GM18951 (cell line): Measurements from ENCODE around the gene AMPD1.

ENCODE experiments used
- POLR2A ChIP-seq: IDR thresholded peaks from 4 replicates; pipeline ENCODE4 v1.6.1; 2011; ENCODE audit warnings: mild to moderate bottlenecking; ENCODE audit not compliant: insufficient read length, insufficient read depth; ENCODE audit errors: extremely low read depth
- in situ Hi-C: fragments of 300-500 bp; cut with MboI; formaldehyde crosslinking; loops from one replicate; pipeline ENCODE4 v1.12.0; 2022; ENCODE audit warnings: low sequenced_read_pairs, mixed read lengths, inconsistent platforms; ENCODE audit not compliant: unreplicated experiment

Gene AMPD1

DNA sequence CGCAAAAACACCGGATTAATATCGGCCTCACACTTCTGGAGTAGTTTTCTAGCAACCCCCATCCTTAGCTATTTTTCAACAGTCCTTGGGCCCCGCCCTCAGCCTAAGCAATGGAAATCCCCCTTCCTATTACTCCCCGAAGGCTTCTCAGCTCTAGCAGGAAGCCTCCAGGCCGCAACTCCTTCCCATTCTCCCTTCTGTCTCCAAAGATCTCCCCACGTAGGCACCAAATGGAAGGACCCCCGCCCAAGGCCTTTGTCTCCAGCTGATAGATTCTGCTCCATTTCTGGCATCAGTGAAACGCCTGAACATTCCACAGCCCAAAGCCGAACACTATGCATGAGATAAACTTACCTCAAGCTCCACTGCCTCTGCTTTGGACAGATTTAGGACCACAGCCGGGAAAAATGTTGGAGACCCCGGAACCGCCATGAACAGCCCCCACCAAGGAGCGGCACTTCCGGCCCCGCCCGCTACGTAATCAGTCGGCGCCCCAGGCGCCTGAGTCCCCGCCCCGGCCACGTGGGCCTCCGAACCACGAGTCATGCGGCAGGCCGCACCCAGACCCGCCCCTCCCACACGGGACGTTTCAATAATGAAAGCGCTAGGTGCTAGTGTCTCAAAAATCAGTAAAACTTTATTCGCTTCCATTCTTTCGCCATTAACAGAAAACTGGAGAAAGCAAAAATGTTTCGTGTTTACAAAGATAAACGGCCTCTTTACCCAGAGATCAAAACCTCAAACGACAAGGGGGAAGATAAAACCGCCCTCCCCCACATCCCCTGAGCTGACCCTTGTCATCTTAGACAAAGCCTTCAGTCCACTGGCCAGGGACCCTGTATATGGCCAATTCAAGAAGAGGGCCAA lies 21.2 kb upstream of the AMPD1 start, which contains the start of gene NRAS:
Gene NRAS, minus strand, starts transcription at position 468 of the 867 bp plus-strand sequence. CDS start 611 bp downstream, outside the sequence.
- in situ Hi-C loops = no loop called here
- TF ChIP-seq POLR2A = peak; percentile 71

- no peak for TF ChIP-seq POLR2A
- in situ Hi-C loops = no loop called here
These were observed 20.6 kb upstream of the AMPD1 start for GRCh38 chr1:114715952-114716303.

GRCh38 chr1:114712977-114713376 lies 17.6 kb upstream of the AMPD1 start:
- in situ Hi-C loops = no loop called here
- TF ChIP-seq POLR2A = no peak

DNA sequence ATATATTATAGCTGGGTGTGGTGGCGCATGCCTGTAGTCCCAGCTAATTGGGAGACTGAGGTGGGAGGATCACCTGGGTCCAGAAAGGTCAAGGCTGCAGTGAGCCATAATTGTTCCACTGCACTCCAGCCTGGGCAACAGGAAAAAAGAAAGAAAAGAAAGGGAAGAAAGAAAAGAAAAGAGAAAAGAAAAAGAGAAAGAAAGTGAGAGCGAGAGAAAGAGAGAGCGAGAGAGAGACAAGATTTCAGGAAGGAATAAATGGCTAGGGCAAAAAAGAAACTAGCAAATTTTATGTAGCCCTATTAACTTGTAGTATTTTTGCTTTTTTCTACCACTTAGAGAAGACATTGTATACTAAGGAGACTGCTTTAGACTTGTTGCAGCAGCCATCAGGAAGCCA lies 15.0 kb upstream of the AMPD1 start:
- in situ Hi-C loops = no loop called here
- TF ChIP-seq POLR2A = no peak

- in situ Hi-C loops = no loop called here
These were observed 12.3 kb upstream of the AMPD1 start for GRCh38 chr1:114707604-114708003.

GRCh38 chr1:114703242-114703641 lies 7.9 kb upstream of the AMPD1 start:
- in situ Hi-C loops = no loop called here
- TF ChIP-seq POLR2A = no peak

More at GRCh38 chr1:114707604-114708003, 12.3 kb upstream of the AMPD1 start:
- no peak for TF ChIP-seq POLR2A

DNA sequence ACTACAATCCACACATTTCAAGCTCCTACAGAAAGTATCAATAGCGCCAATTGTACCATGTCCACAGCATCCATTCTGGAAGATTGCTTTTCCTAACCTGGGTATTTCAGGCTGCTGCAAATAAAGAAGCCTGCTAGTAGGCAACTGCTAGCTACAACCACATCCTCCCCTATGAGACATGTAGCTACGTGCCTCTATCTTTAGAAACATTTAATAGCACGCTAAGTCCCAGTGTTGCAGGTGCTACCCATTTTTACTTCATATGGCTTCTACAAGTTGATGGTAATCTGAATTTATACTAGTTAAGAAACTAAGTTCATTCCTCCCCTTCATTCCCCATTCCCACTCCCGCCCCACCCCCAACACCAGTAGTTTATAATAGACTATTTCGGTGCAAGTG lies 7.4 kb upstream of the AMPD1 start:
- in situ Hi-C loops = no loop called here
- TF ChIP-seq POLR2A = no peak

DNA sequence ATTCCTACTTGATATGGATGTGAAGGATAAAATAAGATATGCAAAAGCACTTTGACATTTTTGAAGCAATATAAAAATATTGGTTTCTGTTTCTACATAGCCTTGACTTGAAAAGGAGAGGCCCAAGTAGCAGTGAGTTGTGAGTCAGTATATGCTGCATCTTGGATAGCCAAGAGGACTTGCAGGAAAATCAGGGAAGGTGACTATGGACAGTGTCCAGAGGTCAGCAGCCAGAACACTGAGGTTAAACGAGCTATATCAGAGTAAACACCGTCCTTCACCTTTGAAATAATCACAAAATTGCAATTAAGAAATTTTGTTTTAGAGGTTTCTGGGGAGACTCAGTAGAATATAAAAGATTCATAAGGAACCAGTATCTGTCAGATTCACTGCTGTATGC lies 6.6 kb upstream of the AMPD1 start:
- TF ChIP-seq POLR2A = no peak
- in situ Hi-C loops = no loop called here

DNA sequence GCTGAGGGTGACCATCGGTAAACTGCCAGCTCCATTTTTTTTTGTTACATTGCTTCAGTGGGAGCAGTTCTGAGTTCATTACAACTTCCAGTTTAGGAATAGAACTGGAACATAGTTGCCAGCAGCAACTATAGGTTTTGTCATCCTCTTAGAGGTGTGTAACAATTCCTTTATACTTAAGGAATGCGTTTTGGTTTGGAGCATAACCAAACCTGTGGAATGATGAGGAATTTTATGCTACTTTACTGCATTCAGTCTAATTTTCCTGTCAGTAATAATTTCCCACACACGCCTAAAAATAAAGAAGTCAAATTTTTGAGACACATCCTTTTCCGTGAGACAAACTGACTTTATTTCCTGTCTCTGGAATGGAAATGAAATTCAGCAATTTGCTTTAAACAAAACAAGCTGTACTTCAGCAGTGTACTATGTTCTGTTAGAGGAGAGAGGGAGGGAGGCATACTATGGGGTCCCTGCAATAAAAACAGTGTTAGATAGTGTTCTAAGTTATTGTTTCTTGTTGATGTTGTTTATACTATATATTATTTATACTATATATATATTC lies 4.8 kb upstream of the AMPD1 start:
- no peak for TF ChIP-seq POLR2A
- in situ Hi-C loops = no loop called here

GRCh38 chr1:114696810-114697209 lies 1.5 kb upstream of the AMPD1 start:
- in situ Hi-C loops = no loop called here
- no peak for TF ChIP-seq POLR2A

DNA sequence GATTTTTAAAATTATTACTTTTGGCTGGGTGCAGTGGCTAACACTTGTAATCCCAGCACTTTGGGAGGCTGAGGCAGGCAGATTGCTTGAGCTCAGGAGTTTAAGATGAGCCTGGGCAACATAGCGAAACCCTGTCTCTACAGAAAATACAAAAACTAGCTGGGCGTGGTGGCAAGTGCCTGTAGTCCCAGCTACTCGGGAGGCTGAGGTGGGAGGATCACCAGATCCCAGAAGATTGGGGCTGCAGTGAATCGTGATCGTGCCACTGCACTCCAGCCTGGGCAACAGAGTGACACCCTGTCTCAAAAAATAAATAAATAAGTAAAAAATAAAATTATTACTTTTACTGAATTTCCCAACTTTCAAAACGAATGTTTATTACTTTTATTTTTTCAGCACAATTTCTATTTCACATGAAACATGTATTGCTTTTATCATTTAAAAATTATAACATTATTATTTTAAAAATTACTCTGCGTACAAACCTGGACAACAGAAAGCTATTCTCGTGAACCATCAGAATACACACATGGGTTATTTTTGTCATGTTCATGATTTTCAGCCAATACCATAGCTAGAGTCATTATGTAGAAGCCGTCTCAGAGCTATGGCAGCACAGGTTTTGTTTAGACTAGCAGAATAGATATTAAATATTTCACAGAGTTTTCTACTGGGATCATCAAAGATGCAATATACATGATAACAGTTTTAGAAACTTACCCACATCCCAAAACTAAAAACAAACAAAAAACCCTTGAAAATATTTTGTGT lies 621 bp downstream of the AMPD1 start:
- TF ChIP-seq POLR2A = no peak
- in situ Hi-C loops = no loop called here

DNA sequence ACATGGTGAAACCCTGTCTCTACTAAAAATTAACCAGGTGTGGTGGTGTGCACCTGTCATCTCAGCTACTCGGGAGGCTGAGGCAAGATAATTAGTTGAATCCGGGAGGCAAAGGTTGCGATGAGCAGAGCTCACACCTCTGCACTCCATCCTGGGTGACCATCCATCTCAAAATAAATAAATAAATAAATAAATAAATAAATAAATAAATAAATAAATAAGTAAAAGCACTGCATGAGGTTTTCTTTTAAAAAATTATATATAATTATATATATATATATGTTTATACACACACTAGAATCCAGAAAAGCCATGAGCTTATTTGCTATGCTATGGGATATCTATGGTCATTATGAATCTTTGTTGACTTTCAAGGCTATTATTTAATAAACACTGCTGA lies 2.4 kb downstream of the AMPD1 start:
- no peak for TF ChIP-seq POLR2A
- in situ Hi-C loops = no loop called here

DNA sequence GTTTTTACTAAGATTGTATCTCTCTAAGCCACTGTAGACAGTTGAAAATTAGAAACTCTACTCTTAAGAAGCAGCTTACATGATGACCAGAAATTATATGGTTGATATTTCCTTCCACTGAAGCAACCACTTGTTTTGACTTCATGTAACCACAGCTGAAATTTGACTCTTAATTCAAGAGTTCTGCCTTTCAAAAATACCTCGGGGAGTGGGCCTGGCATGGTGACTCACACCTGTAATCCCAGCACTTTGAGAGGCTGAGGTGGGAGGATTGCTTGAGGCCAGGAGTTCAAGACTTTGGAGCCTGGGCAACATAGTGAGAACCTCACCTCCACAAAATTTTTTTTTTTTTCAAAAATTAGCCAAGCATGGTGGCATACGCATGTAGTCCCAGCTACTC lies 4.3 kb downstream of the AMPD1 start:
- no peak for TF ChIP-seq POLR2A
- in situ Hi-C loops = no loop called here

DNA sequence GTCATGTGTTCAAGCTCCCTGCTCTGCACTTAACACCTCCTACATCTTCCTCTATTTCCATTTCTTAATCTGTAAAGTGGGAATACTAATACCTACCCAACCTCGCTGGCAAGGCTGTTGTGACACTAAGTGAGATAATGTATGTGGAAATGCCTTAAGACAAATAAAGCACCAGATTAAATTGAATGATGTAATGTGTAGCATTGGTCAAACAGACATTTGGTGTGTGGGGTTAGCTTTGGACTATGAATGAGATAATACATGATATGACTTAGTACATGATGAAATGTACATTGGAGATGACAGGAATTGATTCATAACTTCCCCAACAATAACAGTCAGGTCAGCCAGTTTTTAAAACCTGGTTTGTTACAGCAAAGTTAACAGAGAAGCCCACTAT lies 5.2 kb downstream of the AMPD1 start:
- in situ Hi-C loops = no loop called here
- no peak for TF ChIP-seq POLR2A

DNA sequence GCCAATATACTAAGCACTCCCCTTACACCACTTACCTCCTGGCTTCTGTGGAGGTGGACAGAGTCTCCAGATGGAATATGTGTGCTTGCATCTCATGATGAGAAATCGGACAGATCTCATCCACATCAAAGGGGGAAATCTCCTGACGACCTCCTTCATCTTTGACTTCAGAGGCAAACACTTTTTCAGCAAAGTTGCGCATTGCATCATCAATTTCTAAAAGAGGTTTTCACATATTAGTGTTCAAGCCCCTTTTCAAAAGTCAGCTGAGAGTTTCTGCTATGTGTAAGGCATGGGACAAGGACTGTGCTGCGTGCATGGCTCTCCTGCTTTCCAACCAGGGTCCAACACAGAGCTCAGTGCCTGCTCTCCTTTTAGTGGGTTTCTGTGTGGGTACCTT lies 6.8 kb downstream of the AMPD1 start:
- no peak for TF ChIP-seq POLR2A
- in situ Hi-C loops = no loop called here
